HepG2 (cell line): ENCODE results near the gene CDH13. TPM values are rescaled to one million over a fixed set of nuclear protein-coding genes. Genes with fewer than 3 reads are reported as not detected.

ENCODE experiments used
- ZNF747 ChIP-seq: sonication (generic); formaldehyde crosslinking; IDR thresholded peaks from 2 replicates; pipeline ENCODE4 v1.8.1; 2023; ENCODE audit warnings: missing genetic modification reagents, mild to moderate bottlenecking, borderline replicate concordance
- polyA plus RNA-seq, 8 experiments: library from polyadenylated mRNA; depleted of rRNA in 3 of 8; stranded (reverse) in 7 of 8; unstranded in 1 of 8; fragments of >200 nt; fragmentation: Illumina TruSeq in 4 of 8; extraction: Trizol in 4 of 8; gene quantifications; 2 replicates each; pipeline versions ENCODE4 v1.2.1 to v1.2.3, GENCODE V29; 2011 to 2016; ENCODE audit warnings: low read depth in 4 of 8, missing spikeins in 1 of 8, mixed read lengths in 1 of 8; ENCODE audit not compliant: insufficient read depth in 1 of 8
- total RNA-seq, 5 experiments: library from RNA; depleted of rRNA; stranded (reverse); fragments of >200 nt; fragmentation: Illumina TruSeq; extraction: Trizol; gene quantifications; 2 replicates each; pipeline ENCODE4 v1.2.3, GENCODE V29; 2016; ENCODE audit warnings: low read depth in 1 of 5
- TF ChIP-seq, protein P1 (sequence below), 2 experiments: fragments of 450-650 bp in 1 of 2; sonication (generic) in 1 of 2; formaldehyde crosslinking in 1 of 2; IDR thresholded peaks; 2 replicates each; pipeline versions ENCODE4 v1.6.1 to v1.8.0; 2016 to 2022; ENCODE audit warnings: antibody characterized with exemption in 1 of 2, mild to moderate bottlenecking in 1 of 2, missing genetic modification reagents in 1 of 2

The CDH13 gene
- total and polyA plus RNA-seq, 2 of the 13 experiments (the other 11 are each of a cell fraction or from before 2014, with no cell fraction given) = not detected

DNA sequence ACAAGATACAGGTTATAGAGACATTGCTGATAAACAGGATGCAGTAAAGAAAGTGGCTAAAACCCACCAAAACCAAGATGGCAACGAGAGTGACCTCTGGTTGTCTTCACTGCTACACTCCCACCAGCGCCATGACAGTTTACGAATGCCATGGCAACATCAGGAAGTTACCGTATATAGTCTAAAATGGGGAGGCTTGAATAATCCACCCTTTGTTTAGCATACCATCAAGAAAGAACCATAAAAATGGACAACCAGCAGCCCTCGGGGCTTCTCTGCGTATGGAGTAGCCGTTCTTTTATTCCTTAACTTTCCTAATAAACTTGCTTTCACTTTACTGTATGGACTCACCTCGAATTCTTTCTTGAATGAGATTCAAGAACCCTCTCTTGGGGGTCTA, 21.7 kb upstream of the CDH13 start (continued):
- TF ChIP-seq, protein P1, sequence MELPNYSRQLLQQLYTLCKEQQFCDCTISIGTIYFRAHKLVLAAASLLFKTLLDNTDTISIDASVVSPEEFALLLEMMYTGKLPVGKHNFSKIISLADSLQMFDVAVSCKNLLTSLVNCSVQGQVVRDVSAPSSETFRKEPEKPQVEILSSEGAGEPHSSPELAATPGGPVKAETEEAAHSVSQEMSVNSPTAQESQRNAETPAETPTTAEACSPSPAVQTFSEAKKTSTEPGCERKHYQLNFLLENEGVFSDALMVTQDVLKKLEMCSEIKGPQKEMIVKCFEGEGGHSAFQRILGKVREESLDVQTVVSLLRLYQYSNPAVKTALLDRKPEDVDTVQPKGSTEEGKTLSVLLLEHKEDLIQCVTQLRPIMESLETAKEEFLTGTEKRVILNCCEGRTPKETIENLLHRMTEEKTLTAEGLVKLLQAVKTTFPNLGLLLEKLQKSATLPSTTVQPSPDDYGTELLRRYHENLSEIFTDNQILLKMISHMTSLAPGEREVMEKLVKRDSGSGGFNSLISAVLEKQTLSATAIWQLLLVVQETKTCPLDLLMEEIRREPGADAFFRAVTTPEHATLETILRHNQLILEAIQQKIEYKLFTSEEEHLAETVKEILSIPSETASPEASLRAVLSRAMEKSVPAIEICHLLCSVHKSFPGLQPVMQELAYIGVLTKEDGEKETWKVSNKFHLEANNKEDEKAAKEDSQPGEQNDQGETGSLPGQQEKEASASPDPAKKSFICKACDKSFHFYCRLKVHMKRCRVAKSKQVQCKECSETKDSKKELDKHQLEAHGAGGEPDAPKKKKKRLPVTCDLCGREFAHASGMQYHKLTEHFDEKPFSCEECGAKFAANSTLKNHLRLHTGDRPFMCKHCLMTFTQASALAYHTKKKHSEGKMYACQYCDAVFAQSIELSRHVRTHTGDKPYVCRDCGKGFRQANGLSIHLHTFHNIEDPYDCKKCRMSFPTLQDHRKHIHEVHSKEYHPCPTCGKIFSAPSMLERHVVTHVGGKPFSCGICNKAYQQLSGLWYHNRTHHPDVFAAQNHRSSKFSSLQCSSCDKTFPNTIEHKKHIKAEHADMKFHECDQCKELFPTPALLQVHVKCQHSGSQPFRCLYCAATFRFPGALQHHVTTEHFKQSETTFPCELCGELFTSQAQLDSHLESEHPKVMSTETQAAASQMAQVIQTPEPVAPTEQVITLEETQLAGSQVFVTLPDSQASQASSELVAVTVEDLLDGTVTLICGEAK (IDR thresholded peaks at IDR 0.05) = no peak
- TF ChIP-seq, protein P1 (CRISPR knock-in tag; IDR thresholded peaks at IDR 0.05) = no peak
- no peak for TF ChIP-seq ZNF747
